HG03520 (cell line): ENCODE results near the gene EML5.
"Not testable (repeated sequence)": the region's sequence is repeated elsewhere in the genome, so short reads cannot be mapped to it uniquely, and the experiment has no call there.

Experiments
- ATAC-seq: cut with Tn5 transposase; IDR thresholded peaks from one replicate; pipeline ENCODE4 v1.9.1; 2021; ENCODE audit warnings: mild to moderate bottlenecking, moderate library complexity; ENCODE audit not compliant: unreplicated experiment

The EML5 gene

GRCh38 chr14:88792473-88793258 lies at the start of gene EML5:
Gene EML5 (minus strand): TSS chr14:88792953. CDS start chr14:88792503, 450 bp downstream.
- peak; percentile 88 for ATAC-seq

- ATAC-seq: no peak
These were observed 49.7 kb upstream of the EML5 start for GRCh38 chr14:88842414-88842813.

- no peak for ATAC-seq
These were observed 49.0 kb upstream of the EML5 start for GRCh38 chr14:88841741-88842140.

- no peak for ATAC-seq
These were observed 48.2 kb upstream of the EML5 start for GRCh38 chr14:88840926-88841325.

- no peak for ATAC-seq
These were observed 45.3 kb upstream of the EML5 start for GRCh38 chr14:88838015-88838414.

DNA sequence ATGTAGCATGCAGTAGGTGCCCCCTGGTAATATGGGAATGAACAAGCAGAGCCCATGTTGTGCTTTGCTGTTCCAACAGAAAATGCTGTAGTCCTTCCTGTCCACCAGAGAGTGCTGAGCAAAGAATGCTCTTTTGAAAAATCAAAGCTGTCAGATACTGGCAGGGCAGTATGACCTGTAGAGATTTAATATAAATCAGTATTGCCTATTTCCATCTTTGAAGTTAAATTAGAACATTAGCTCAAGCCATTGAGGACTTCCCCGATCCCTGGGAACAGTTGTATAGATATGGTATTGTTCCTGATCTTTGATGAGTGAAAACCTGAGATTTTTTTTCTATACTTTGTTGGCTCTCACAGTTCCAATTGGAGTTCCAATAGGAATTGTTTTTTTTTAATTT lies 44.7 kb upstream of the EML5 start:
- ATAC-seq: no peak

GRCh38 chr14:88835661-88836060 lies 42.9 kb upstream of the EML5 start:
- ATAC-seq: no peak

GRCh38 chr14:88834883-88835431 lies 42.2 kb upstream of the EML5 start:
- ATAC-seq: no peak

- no peak for ATAC-seq
These were observed 38.5 kb upstream of the EML5 start for GRCh38 chr14:88831284-88831683.

DNA sequence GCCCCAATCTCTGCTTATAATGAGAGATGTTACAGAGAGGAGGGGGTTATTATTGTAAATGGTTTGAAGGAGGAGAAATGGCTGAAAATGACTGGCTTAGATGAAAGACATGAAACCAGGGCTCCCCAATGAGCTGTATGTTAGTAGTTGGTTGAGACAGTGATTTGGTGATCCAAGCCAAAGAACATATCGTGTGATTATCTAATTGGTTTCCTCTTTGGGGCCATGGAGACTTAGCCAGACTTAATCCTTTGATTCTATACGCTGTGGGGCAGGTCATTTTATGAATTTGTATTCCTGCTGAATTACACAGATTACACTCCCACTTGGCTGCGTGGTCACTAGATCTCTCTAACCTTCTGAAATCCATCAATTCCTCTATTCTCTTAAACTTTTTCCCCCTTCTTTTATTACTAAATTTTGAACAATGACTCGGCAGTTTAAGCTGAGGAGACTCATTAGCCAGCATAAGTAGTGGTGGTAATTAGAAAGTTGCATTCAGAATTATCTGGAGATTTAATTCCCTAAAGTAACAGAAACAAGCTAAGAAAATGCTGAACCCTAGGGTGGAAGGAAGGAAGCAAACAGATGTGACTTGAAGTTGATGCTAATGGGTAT lies 37.0 kb upstream of the EML5 start:
- ATAC-seq: no peak

- ATAC-seq: no peak
These were observed 36.4 kb upstream of the EML5 start for GRCh38 chr14:88829188-88829587.

DNA sequence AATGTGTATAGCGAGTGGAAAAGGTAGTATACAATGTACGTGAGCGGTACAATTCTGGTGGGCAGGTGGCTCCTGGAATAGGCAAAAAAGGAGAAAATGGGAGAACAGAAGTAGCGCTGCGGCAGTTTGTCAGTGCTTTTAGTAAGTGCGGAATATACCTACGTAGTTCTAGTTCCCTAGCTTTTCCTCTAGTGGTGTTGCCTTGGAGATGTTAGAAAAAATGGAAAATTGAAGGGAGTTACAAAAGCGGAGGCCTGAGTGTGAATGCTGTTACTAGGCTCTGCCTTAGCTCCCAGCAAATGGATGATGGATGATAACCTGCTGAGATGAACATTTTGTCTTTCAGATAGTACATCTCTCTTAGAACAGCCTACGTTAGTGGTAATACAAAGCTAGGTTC lies 32.8 kb upstream of the EML5 start:
- ATAC-seq: no peak

DNA sequence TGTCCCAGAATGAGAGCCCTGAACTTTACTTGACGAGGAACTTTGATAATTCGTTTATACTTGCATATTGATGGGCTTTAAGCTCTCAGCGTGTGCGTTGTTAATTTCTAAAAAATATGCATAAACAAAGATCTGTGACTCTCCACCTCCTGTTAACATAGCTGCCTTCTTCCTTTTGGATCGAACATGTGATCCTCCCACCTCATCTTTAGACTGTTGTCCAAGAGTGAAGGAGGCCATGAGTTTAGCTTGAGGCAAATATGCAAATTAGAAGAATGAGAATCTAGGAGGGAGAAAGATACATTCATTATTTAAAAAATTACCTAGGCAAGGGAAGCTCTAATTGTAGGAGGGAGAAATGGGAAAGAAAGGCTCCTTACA lies 32.3 kb upstream of the EML5 start:
- no peak for ATAC-seq

- peak; percentile 97 for ATAC-seq
These were observed 31.7 kb upstream of the EML5 start, which contains the start of gene TTC8 for GRCh38 chr14:88824314-88825077. Gene TTC8 (plus strand): TSS chr14:88824651. CDS start chr14:88824708, 57 bp downstream.

DNA sequence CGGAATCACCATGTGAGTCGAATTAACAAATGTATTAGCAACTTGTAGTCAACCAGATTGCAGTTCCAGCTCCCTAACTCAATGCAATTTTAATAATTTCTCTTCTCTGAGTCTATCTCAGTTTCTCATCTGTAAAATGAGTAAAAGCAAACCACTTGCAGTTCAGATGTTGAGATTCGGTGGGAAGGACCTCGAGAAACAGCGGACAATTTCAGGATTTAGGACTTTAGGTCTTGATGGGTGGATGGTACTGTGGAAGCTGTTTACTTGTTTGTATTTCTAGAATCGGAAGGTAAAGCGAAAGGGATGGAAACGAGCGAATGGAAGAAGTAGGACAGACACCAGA lies 31.2 kb upstream of the EML5 start:
- ATAC-seq: peak; percentile 7

DNA sequence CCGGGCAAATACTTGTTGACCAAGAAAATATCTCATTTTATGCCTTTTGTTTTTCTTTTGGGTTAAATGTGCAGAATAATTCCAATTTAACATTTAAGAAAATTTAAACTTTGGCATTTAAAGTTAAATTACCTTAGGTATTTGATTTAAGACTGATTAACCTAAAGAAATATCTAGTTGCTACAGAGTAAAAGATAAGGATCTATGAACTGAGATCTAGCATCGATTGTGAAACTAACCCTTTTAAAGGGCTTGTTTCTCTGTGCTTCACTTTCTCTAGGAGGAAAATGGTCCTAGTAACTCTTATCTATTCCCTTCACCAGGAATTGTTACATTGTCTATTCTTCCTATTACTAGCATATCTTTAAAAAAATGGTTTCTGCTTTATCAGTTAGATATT lies 29.1 kb upstream of the EML5 start:
- ATAC-seq: no peak

GRCh38 chr14:88821378-88821777 lies 28.6 kb upstream of the EML5 start:
- ATAC-seq: no peak

DNA sequence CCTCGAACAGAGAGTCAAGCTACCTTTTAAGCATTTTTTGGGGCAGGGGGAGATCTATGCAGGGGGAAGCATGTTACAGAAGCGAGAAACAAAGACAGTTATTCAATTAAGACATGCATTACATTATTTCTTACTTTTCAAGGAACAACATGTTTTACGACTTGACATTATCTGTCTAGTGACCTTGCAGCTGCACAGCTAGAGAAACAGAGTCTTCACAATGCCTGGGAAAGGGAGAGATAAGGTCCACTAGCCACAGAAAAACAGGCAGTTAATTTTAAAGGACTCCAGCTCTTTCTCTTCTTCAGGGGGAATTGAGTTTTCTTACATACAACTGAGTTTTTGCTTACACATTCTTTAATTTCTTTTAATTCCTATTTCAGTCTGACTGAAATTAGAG lies 26.9 kb upstream of the EML5 start:
- ATAC-seq: not testable (repeated sequence)

GRCh38 chr14:88818018-88818417 lies 25.3 kb upstream of the EML5 start:
- ATAC-seq: peak; percentile 61

DNA sequence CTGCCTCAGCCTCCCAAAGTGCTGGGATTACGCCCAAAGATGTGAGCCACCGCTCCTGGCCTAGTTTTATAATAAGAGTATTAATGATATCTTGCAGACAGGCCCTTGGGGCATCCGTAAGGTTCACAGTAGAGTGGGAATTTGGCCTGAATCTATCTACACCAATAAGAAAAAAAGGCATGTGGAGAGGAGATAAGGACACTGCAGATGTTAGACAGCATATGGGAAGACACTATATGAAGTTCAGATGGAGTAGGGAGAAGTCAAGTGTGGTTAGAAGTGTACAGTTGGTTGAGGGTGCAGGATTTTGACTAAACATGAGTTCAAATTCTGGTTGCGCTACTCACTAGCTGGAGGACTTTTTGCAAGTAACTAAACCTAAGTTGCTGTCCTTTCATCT lies 23.2 kb upstream of the EML5 start:
- ATAC-seq: no peak

DNA sequence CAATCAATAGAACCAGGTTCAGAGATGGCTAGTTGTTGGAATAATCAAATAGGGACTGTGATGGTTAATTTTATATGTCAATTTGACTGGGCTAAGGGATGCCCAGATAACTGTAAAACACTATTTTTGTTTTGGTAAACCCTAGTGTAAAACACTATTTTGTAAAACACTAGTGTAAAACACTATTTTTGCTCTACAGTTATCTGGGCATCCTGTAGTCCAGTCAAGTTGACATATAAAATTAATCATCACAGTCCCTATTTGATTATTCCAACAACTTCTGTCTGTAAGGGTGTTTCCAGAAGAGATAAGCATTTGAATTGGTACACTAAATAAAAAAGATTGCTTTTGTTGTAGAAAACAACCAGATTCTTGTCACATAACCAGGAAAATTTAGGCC lies 15.6 kb upstream of the EML5 start:
- no peak for ATAC-seq

- ATAC-seq: no peak
These were observed 11.7 kb upstream of the EML5 start for GRCh38 chr14:88804477-88804876.
